Measurements from ENCODE around the gene PYGO2. TPM values are rescaled to one million over a fixed set of nuclear protein-coding genes. Genes with fewer than 3 reads are reported as not detected.

Gene PYGO2, protein sequence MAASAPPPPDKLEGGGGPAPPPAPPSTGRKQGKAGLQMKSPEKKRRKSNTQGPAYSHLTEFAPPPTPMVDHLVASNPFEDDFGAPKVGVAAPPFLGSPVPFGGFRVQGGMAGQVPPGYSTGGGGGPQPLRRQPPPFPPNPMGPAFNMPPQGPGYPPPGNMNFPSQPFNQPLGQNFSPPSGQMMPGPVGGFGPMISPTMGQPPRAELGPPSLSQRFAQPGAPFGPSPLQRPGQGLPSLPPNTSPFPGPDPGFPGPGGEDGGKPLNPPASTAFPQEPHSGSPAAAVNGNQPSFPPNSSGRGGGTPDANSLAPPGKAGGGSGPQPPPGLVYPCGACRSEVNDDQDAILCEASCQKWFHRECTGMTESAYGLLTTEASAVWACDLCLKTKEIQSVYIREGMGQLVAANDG
- 24.3 and 25.1 TPM in 2 replicates for polyA plus RNA-seq (2013)

DNA sequence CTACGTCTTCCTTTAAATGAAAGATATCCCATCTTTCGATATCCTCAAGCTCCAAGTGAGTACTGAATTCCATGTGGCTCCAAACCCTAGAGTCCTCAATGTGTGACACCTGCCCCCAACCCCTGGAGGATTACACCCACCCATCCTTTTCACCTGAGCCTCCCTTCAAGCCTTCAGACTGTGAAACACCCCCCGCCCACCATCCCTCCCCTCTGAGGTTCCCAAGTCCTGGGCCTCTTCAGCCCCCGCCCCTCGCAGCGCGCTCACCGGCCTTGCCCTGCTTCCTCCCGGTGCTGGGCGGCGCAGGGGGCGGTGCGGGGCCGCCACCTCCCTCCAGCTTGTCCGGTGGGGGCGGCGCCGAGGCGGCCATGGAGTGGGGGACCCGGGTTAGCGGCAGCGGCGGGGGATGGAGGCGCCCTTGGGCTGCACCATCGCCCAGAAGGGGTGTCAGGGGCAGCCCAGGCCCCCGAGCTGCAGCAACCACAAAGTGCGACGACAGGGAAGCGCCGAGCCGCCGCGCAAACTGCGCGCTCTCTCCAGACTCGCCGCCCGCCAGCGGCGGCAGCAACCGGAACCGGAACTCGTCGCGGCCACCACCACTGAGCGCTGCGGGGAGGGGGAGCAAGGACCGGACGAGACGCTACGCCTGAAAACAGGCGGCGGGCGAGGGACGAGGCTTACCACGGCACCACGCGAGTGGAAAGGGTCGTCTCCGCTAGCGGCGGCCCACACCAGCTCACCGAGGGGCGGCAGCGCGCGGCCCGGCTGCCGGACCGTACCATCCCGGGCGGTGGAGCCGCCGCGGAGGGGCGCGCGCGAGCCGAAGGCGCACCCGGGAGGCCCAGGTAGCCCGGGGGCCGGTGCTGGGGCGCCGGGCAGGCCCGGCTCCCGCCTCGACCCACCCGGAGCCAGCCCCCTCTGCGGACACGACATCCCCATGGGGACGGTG is at the start of gene PYGO2:
Gene PYGO2 (minus strand): TSS at position 576 of the 949 bp plus-strand sequence. CDS start 206 bp downstream, at position 370.
- Histone ChIP-seq H4K91ac (ENCODE audit: low read depth, low read length) (peak within 1 kb of the TSS; percentile 99), H2AK5ac (ENCODE audit: low read length) (peak within 1 kb of the TSS; percentile 95), H3K4ac (ENCODE audit: low read depth, low read length) (peak within 1 kb of the TSS; percentile 85), H3K14ac (ENCODE audit: low read length) (peak within 1 kb of the TSS; percentile 100), H2AFZ (ENCODE audit: insufficient read depth, low read length, poor library complexity) (peak within 1 kb of the TSS; percentile 98), H4K8ac (ENCODE audit: low read depth, low read length) (peak within 1 kb of the TSS; percentile 100), H2BK120ac (ENCODE audit: insufficient read depth, low read length, poor library complexity) (peak within 1 kb of the TSS; percentile 95), H3K4me3 (ENCODE audit: low read depth, low read length) (peak within 1 kb of the TSS; percentile 87), H3K18ac (ENCODE audit: low read length) (peak within 1 kb of the TSS; percentile 96), H3K4me1 (ENCODE audit: control insufficient read depth in 1 of 2, insufficient read depth in 2 of 2, low read length in 2 of 2) (peaks cover 16 to 18% of the 10 kb centered on the region in 2 experiments), H3K36me3 (ENCODE audit: control insufficient read depth in 1 of 2, insufficient read depth in 2 of 2, low read length in 2 of 2) (peaks cover 41 to 53% of the 10 kb centered on the region in 2 experiments), H3K4me2 (ENCODE audit: low read length) (peak within 1 kb of the TSS; percentile 82), H3K23ac (ENCODE audit: low read length) (no peak within 1 kb of the TSS), H3K9me3 (ENCODE audit: insufficient read depth, low read depth, low read length) (no peaks in the 10 kb centered on the region), H4K12ac (ENCODE audit: low read depth, low read length) (peak within 1 kb of the TSS; percentile 99), H2BK5ac (ENCODE audit: low read depth, low read length, poor library complexity) (peak within 1 kb of the TSS; percentile 97), H3K27me3 (ENCODE audit: insufficient read depth, low read length) (no peaks in the 10 kb centered on the region), H3K27ac (ENCODE audit: low read depth, low read length) (peak within 1 kb of the TSS; percentile 99), H3K79me2 (ENCODE audit: control insufficient read depth, insufficient read depth, low read length, poor library complexity) (peaks cover 9% of the 10 kb centered on the region), H2BK12ac (ENCODE audit: low read length) (peak within 1 kb of the TSS; percentile 37), H3K9ac (ENCODE audit: low read length) (peak within 1 kb of the TSS; percentile 97), H3K79me1 (ENCODE audit: low read length) (peaks cover 11% of the 10 kb centered on the region)
- no CpG with 5 or more reads among the region's 93 CpGs for WGBS (ENCODE audit: extremely low coverage, insufficient coverage, insufficient read length)
- peak; percentile 45 to 71 for DNase-seq

DNA sequence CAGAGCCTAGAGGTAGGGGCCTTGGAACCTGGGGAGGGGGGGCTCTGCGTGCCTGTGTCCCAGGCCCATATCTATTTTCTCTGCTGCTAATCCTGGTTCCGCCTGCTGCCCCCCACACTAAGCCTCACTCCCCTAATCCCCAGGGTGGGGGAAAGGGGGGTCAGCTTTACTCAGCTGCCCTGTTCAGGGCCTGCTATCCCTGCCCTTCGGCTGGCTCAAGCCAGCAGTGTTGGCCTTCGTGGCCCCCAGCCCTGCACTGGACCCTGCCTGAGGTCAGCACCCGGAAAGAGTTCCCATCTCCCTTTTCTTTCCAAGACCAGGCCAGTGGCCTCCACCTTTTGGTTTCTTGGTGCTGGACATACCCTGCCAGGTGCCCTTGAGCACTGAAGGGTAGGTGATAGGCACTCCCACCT is 49.4 kb upstream of the PYGO2 start:
- H2BK5ac ChIP-seq (ENCODE audit: low read depth, low read length, poor library complexity) = no peak overlapping the region
- no peak for DNase-seq
- no peak overlapping the region for H2BK120ac ChIP-seq (ENCODE audit: insufficient read depth, low read length, poor library complexity)
- no peaks in the 10 kb centered on the region for H3K79me1 ChIP-seq (ENCODE audit: low read length)
- no peak overlapping the region for H4K12ac ChIP-seq (ENCODE audit: low read depth, low read length)
- no peak overlapping the region for H3K4me3 ChIP-seq (ENCODE audit: low read depth, low read length)
- H3K23ac ChIP-seq (ENCODE audit: low read length) = no peak overlapping the region
- H2AK5ac ChIP-seq (ENCODE audit: low read length) = no peak overlapping the region
- H3K36me3 ChIP-seq (ENCODE audit: control insufficient read depth in 1 of 2, insufficient read depth in 2 of 2, low read length in 2 of 2) = peaks cover 24 to 32% of the 10 kb centered on the region in 2 experiments
- no CpG with 5 or more reads among the region's 5 CpGs for WGBS (ENCODE audit: extremely low coverage, insufficient coverage, insufficient read length)
- H3K9ac ChIP-seq (ENCODE audit: low read length) = no peak overlapping the region
- H3K79me2 ChIP-seq (ENCODE audit: control insufficient read depth, insufficient read depth, low read length, poor library complexity) = peaks cover 3% of the 10 kb centered on the region
- H2BK12ac ChIP-seq (ENCODE audit: low read length) = no peak overlapping the region
- no peak overlapping the region for H2AFZ ChIP-seq (ENCODE audit: insufficient read depth, low read length, poor library complexity)
- H3K9me3 ChIP-seq (ENCODE audit: insufficient read depth, low read depth, low read length) = no peaks in the 10 kb centered on the region
- peak overlapping the region; percentile 43 for H3K4ac ChIP-seq (ENCODE audit: low read depth, low read length)
- no peak overlapping the region for H4K91ac ChIP-seq (ENCODE audit: low read depth, low read length)
- H3K18ac ChIP-seq (ENCODE audit: low read length) = no peak overlapping the region
- H3K4me1 ChIP-seq (ENCODE audit: control insufficient read depth in 1 of 2, insufficient read depth in 2 of 2, low read length in 2 of 2) = peaks cover 11 to 20% of the 10 kb centered on the region in 2 experiments
- H4K8ac ChIP-seq (ENCODE audit: low read depth, low read length) = no peak overlapping the region
- no peak overlapping the region for H3K4me2 ChIP-seq (ENCODE audit: low read length)
- H3K27me3 ChIP-seq (ENCODE audit: insufficient read depth, low read length) = no peaks in the 10 kb centered on the region
- no peak overlapping the region for H3K14ac ChIP-seq (ENCODE audit: low read length)
- no peak overlapping the region for H3K27ac ChIP-seq (ENCODE audit: low read depth, low read length)

DNA sequence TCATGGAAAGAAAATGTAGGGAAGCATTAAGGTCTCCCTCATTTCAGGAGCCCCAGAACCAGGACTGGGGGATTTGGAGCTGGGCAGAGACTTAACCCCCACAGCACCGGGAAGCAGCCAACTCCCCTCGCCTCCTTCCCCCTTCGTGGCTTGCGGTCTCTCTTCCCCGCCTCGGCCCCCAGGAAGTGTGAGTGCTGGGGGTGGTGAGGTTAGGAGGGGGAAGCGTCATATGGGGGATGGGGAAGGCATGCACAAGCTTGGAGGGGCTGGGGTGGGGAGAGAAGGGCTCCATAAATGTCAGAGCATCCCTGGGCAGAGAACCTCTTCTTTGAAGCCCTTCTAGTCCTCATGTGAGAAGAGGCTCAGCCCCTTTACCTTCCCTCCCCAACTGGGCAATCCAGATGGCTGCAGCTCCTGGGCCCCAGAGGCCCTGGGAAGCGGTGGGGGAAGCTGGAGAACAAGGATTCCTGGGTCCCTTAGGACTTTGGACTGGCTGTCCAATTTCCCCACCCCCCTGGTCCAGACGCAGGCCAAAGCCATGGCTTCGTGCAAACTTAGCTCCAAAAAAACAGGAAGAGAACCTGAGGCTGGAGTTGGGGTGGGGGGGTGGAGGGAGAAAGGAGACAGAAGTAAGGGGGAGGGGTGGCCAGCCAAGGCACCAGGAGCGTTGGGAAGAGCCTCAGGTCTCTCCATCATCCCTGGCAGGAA is 48.8 kb upstream of the PYGO2 start:
- Histone ChIP-seq H4K12ac (ENCODE audit: low read depth, low read length) (no peak overlapping the region), H3K79me2 (ENCODE audit: control insufficient read depth, insufficient read depth, low read length, poor library complexity) (peaks cover 3% of the 10 kb centered on the region), H3K18ac (ENCODE audit: low read length) (no peak overlapping the region), H3K27ac (ENCODE audit: low read depth, low read length) (no peak overlapping the region), H2BK12ac (ENCODE audit: low read length) (no peak overlapping the region), H3K9me3 (ENCODE audit: insufficient read depth, low read depth, low read length) (no peaks in the 10 kb centered on the region), H4K8ac (ENCODE audit: low read depth, low read length) (no peak overlapping the region), H4K91ac (ENCODE audit: low read depth, low read length) (no peak overlapping the region), H3K4me3 (ENCODE audit: low read depth, low read length) (no peak overlapping the region), H3K9ac (ENCODE audit: low read length) (no peak overlapping the region), H3K4ac (ENCODE audit: low read depth, low read length) (no peak overlapping the region), H2BK120ac (ENCODE audit: insufficient read depth, low read length, poor library complexity) (no peak overlapping the region), H3K23ac (ENCODE audit: low read length) (no peak overlapping the region), H2AFZ (ENCODE audit: insufficient read depth, low read length, poor library complexity) (no peak overlapping the region), H3K14ac (ENCODE audit: low read length) (no peak overlapping the region), H2AK5ac (ENCODE audit: low read length) (no peak overlapping the region), H3K4me1 (ENCODE audit: control insufficient read depth in 1 of 2, insufficient read depth in 2 of 2, low read length in 2 of 2) (peaks cover 11 to 20% of the 10 kb centered on the region in 2 experiments), H2BK5ac (ENCODE audit: low read depth, low read length, poor library complexity) (no peak overlapping the region), H3K4me2 (ENCODE audit: low read length) (no peak overlapping the region), H3K36me3 (ENCODE audit: control insufficient read depth in 1 of 2, insufficient read depth in 2 of 2, low read length in 2 of 2) (peaks cover 18 to 26% of the 10 kb centered on the region in 2 experiments), H3K27me3 (ENCODE audit: insufficient read depth, low read length) (no peaks in the 10 kb centered on the region), H3K79me1 (ENCODE audit: low read length) (no peaks in the 10 kb centered on the region)
- DNase-seq = no peak
- no CpG with 5 or more reads among the region's 11 CpGs for WGBS (ENCODE audit: extremely low coverage, insufficient coverage, insufficient read length)

DNA sequence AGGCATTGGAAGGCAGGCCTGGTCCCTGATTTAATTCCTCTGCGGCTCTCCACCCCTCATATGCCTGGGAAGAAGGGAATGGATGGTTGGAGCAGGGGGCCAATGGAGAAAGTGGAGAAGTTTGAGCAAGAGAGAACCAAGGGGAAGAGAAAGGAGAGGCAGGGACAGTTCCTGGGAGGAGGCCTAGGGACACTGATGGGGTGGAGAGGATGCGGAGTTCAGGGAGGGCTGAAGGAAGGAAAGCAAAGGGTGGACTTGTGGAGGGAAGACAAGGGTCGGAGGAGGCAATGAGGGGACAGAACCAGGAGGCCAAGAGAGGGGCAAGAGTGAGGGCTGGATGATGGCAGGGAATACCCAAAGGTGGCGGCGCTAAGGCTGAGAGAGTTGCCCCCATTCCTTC is 48.2 kb upstream of the PYGO2 start:
- H3K14ac ChIP-seq (ENCODE audit: low read length) = no peak overlapping the region
- H3K23ac ChIP-seq (ENCODE audit: low read length) = no peak overlapping the region
- H4K91ac ChIP-seq (ENCODE audit: low read depth, low read length) = no peak overlapping the region
- no peaks in the 10 kb centered on the region for H3K27me3 ChIP-seq (ENCODE audit: insufficient read depth, low read length)
- H3K79me2 ChIP-seq (ENCODE audit: control insufficient read depth, insufficient read depth, low read length, poor library complexity) = peaks cover 3% of the 10 kb centered on the region
- peaks cover 11 to 20% of the 10 kb centered on the region in 2 experiments for H3K4me1 ChIP-seq (ENCODE audit: control insufficient read depth in 1 of 2, insufficient read depth in 2 of 2, low read length in 2 of 2)
- no peak overlapping the region for H3K9ac ChIP-seq (ENCODE audit: low read length)
- H3K27ac ChIP-seq (ENCODE audit: low read depth, low read length) = no peak overlapping the region
- peaks cover 12 to 20% of the 10 kb centered on the region in 2 experiments for H3K36me3 ChIP-seq (ENCODE audit: control insufficient read depth in 1 of 2, insufficient read depth in 2 of 2, low read length in 2 of 2)
- no peak overlapping the region for H2BK5ac ChIP-seq (ENCODE audit: low read depth, low read length, poor library complexity)
- H4K8ac ChIP-seq (ENCODE audit: low read depth, low read length) = no peak overlapping the region
- H3K4me3 ChIP-seq (ENCODE audit: low read depth, low read length) = no peak overlapping the region
- no peak overlapping the region for H2BK12ac ChIP-seq (ENCODE audit: low read length)
- H2AK5ac ChIP-seq (ENCODE audit: low read length) = no peak overlapping the region
- no peaks in the 10 kb centered on the region for H3K79me1 ChIP-seq (ENCODE audit: low read length)
- peak overlapping the region; percentile 1 for H3K4ac ChIP-seq (ENCODE audit: low read depth, low read length)
- H3K9me3 ChIP-seq (ENCODE audit: insufficient read depth, low read depth, low read length) = no peaks in the 10 kb centered on the region
- no peak overlapping the region for H4K12ac ChIP-seq (ENCODE audit: low read depth, low read length)
- WGBS (ENCODE audit: extremely low coverage, insufficient coverage, insufficient read length) = no CpG with 5 or more reads among the region's 5 CpGs
- no peak overlapping the region for H2AFZ ChIP-seq (ENCODE audit: insufficient read depth, low read length, poor library complexity)
- DNase-seq = no peak
- H3K18ac ChIP-seq (ENCODE audit: low read length) = no peak overlapping the region
- H2BK120ac ChIP-seq (ENCODE audit: insufficient read depth, low read length, poor library complexity) = no peak overlapping the region
- H3K4me2 ChIP-seq (ENCODE audit: low read length) = no peak overlapping the region

All from trophoblast cell (in vitro differentiated cells and primary cell).